H9 (cell line): Measurements from ENCODE around the gene ATRNL1. TPM values are rescaled to one million over a fixed set of nuclear protein-coding genes. Genes with fewer than 3 reads are reported as not detected.
A peak's percentile ranks its signal among the peaks of the same experiment; 100 is the strongest.

Experiments
- DNase-seq: peaks from one replicate; pipeline ENCODE4 v3.0.0-alpha.2; 2017
- H2AFZ ChIP-seq: one replicate; pipeline ENCODE4 v1.6.1; 2013; ENCODE audit warnings: mild to moderate bottlenecking, low read length, control low read depth, moderate library complexity
- H2AK5ac ChIP-seq: 2 replicates; pipeline ENCODE4 v1.6.1; 2013; ENCODE audit warnings: low read length, control low read depth, mixed read lengths; ENCODE audit not compliant: insufficient read length
- H2BK120ac ChIP-seq: one replicate; pipeline ENCODE4 v1.6.1; 2013; ENCODE audit warnings: low read depth, mild to moderate bottlenecking, low read length, control low read depth, inconsistent platforms; ENCODE audit not compliant: poor library complexity, severe bottlenecking
- H2BK12ac ChIP-seq: 2 replicates; pipeline ENCODE4 v1.6.1; 2013; ENCODE audit warnings: low read length, control low read depth, mixed read lengths, low read depth; ENCODE audit not compliant: insufficient read length
- H2BK15ac ChIP-seq: 2 replicates; pipeline ENCODE4 v1.6.1; 2013; ENCODE audit warnings: low read depth, low read length, control low read depth
- H2BK20ac ChIP-seq: one replicate; pipeline ENCODE4 v1.6.1; 2013; ENCODE audit warnings: low read depth, mild to moderate bottlenecking, low read length, control low read depth, inconsistent platforms; ENCODE audit not compliant: poor library complexity, severe bottlenecking
- H2BK5ac ChIP-seq: 2 replicates; pipeline ENCODE4 v1.6.1; 2013; ENCODE audit warnings: low read length, control low read depth, mixed read lengths; ENCODE audit not compliant: insufficient read length
- H3K14ac ChIP-seq: 2 replicates; pipeline ENCODE4 v1.6.1; 2013; ENCODE audit warnings: low read length, control low read depth; ENCODE audit not compliant: insufficient read depth
- H3K18ac ChIP-seq: 2 replicates; pipeline ENCODE4 v1.6.1; 2013; ENCODE audit warnings: low read depth, mild to moderate bottlenecking, mixed read lengths, low read length, control low read depth; ENCODE audit not compliant: insufficient read length
- H3K23ac ChIP-seq: 2 replicates; pipeline ENCODE4 v1.6.1; 2013; ENCODE audit warnings: low read length, control low read depth, mixed read lengths, low read depth; ENCODE audit not compliant: insufficient read length
- H3K23me2 ChIP-seq: 2 replicates; pipeline ENCODE4 v1.6.1; 2013; ENCODE audit warnings: low read depth, mild to moderate bottlenecking, mixed read lengths, low read length, control low read depth; ENCODE audit not compliant: insufficient read length, poor library complexity, severe bottlenecking
- H3K27ac ChIP-seq: 2 replicates; pipeline ENCODE4 v1.5.1; 2013; ENCODE audit warnings: low read length, control low read depth, mixed read lengths, low read depth; ENCODE audit not compliant: insufficient read length
- H3K27me3 ChIP-seq: 2 replicates; pipeline ENCODE4 v1.6.1; 2013; ENCODE audit warnings: low read length, control low read depth, inconsistent platforms; ENCODE audit not compliant: insufficient read depth
- H3K4ac ChIP-seq: 2 replicates; pipeline ENCODE4 v1.6.1; 2013; ENCODE audit warnings: low read depth, mild to moderate bottlenecking, control low read depth, inconsistent platforms, low read length, moderate library complexity
- H3K4me1 ChIP-seq: 2 replicates; pipeline ENCODE4 v1.6.1; 2013; ENCODE audit warnings: low read length, control low read depth, inconsistent platforms; ENCODE audit not compliant: insufficient read depth
- H3K4me2 ChIP-seq: 2 replicates; pipeline ENCODE4 v1.6.1; 2013; ENCODE audit warnings: low read length, control low read depth, mixed read lengths; ENCODE audit not compliant: insufficient read length, insufficient read depth
- H3K56ac ChIP-seq: 2 replicates; pipeline ENCODE4 v1.6.1; 2013; ENCODE audit warnings: low read depth, mild to moderate bottlenecking, mixed read lengths, low read length, control low read depth; ENCODE audit not compliant: insufficient read length
- H3K79me1 ChIP-seq: 2 replicates; pipeline ENCODE4 v1.6.1; 2013; ENCODE audit warnings: low read depth, mild to moderate bottlenecking, moderate library complexity, low read length, control low read depth, inconsistent platforms; ENCODE audit not compliant: insufficient read depth, poor library complexity, severe bottlenecking
- H3K79me2 ChIP-seq: 2 replicates; pipeline ENCODE4 v1.6.1; 2013; ENCODE audit warnings: low read length, control low read depth, inconsistent platforms; ENCODE audit not compliant: insufficient read depth
- H3K9ac ChIP-seq: 2 replicates; pipeline ENCODE4 v1.6.1; 2013; ENCODE audit warnings: low read length, control low read depth, mixed read lengths; ENCODE audit not compliant: insufficient read length; ENCODE audit errors: extremely low read depth
- H3K9me3 ChIP-seq: one replicate; pipeline ENCODE4 v1.6.1; 2013; ENCODE audit warnings: low read depth, low read length, inconsistent platforms; ENCODE audit not compliant: control insufficient read depth
- H3T11ph ChIP-seq: one replicate; pipeline ENCODE4 v1.6.1; 2013; ENCODE audit warnings: mild to moderate bottlenecking, low read length, control low read depth, inconsistent platforms
- H4K20me1 ChIP-seq: one replicate; pipeline ENCODE4 v1.6.1; 2013; ENCODE audit not compliant: control insufficient read depth, insufficient read length, insufficient read depth
- H4K5ac ChIP-seq: 2 replicates; pipeline ENCODE4 v1.6.1; 2013; ENCODE audit warnings: low read depth, mild to moderate bottlenecking, mixed read lengths, low read length, control low read depth; ENCODE audit not compliant: insufficient read length
- H4K8ac ChIP-seq: replicated peaks from 2 replicates; pipeline ENCODE4 v1.6.1; 2013; ENCODE audit warnings: low read length, control low read depth, mixed read lengths, low read depth; ENCODE audit not compliant: insufficient read length
- H4K91ac ChIP-seq: 2 replicates; pipeline ENCODE4 v1.6.1; 2013; ENCODE audit warnings: low read depth, mild to moderate bottlenecking, moderate library complexity, mixed read lengths, low read length, control low read depth; ENCODE audit not compliant: insufficient read length
- H3K27ac Mint-ChIP-seq, 3 experiments: 2 replicates in 2 of 3; 3 replicates in 1 of 3; pipeline ENCODE4 v1.8.0; 2020 to 2021; ENCODE audit warnings: mixed read lengths in 3 of 3, mild to moderate bottlenecking in 1 of 3, moderate library complexity in 1 of 3
- H3K27me3 Mint-ChIP-seq: 2 replicates; pipeline ENCODE4 v1.8.0; 2021; ENCODE audit warnings: low read depth, mild to moderate bottlenecking, moderate library complexity, mixed read lengths
- H3K36me3 Mint-ChIP-seq, 3 experiments: 2 replicates in 2 of 3; 3 replicates in 1 of 3; pipeline ENCODE4 v1.8.0; 2020 to 2021; ENCODE audit warnings: low read depth in 3 of 3, mixed read lengths in 3 of 3; ENCODE audit not compliant: insufficient read depth in 1 of 3
- H3K4me1 Mint-ChIP-seq, 2 experiments: 2 replicates each; pipeline ENCODE4 v1.8.0; 2020; ENCODE audit warnings: mixed read lengths in 2 of 2
- H3K4me3 Mint-ChIP-seq, 2 experiments: 2 replicates in 1 of 2; 3 replicates in 1 of 2; pipeline ENCODE4 v1.8.0; 2020 to 2021; ENCODE audit warnings: mild to moderate bottlenecking in 2 of 2, mixed read lengths in 2 of 2, moderate library complexity in 1 of 2
- H3K9me3 Mint-ChIP-seq, 2 experiments: 2 replicates in 1 of 2; 3 replicates in 1 of 2; pipeline ENCODE4 v1.8.0; 2020; ENCODE audit warnings: mild to moderate bottlenecking in 2 of 2, mixed read lengths in 2 of 2, moderate library complexity in 1 of 2
- WGBS: extraction: QIAGEN DNeasy Blood & Tissue Kit; methylation state at CpG from one replicate; pipeline ENCODE4 v1.1.7; 2013; ENCODE audit warnings: missing lambda C conversion rate, low lambda C conversion rate, mixed read lengths; ENCODE audit not compliant: insufficient read length; ENCODE audit errors: extremely low coverage; 5-methylcytosine and 5-hydroxymethylcytosine counted together
- total RNA-seq: library from RNA; stranded (reverse); gene quantifications from 2 replicates; pipeline ENCODE4 v1.2.1, GENCODE V29; 2021
- TF ChIP-seq, protein P1 (sequence below): fragments of 200-600 bp; sonication (generic); conservative IDR thresholded peaks from 3 replicates; pipeline ENCODE4 v1.8.0; 2021; ENCODE audit warnings: antibody characterized with exemption, mild to moderate bottlenecking

The ATRNL1 gene
- total RNA-seq, 1 experiment from 2014 or later = 9.2 TPM

DNA sequence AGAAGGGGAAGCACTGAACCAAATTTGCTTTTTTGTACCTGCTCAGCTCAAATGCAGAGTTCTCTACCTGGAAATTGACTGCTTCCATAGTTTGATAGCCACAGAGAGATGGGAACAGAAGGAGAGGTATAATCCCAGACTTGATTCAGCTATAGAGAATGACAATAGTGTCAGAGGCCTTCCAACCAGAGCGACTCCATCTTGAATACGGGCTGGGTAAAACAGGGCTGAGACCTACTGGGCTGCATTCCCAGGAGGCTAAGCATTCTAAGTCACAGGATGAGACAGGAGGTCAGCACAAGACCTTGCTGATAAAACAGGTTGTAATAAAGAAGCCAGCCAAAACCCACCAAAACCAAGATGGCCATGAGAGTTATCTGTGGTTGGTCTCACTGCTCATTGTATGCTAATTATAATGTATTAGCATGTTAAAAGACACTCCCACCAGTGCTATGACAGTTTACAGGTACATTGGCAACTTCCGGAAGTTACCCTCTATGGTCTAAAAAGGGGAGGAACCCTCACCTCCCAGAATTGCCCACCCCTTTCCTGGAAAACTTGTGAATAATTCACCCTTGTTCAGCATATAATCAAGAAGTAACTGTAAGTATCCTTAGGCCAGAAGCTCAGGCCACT is 42.7 kb upstream of the ATRNL1 start:
- Histone ChIP-seq H3K9ac (no peak overlapping the region), H4K20me1 (no peaks in the 10 kb centered on the region), H3K4me2 (no peak overlapping the region), H3K18ac (peak overlapping the region; percentile 7), H3K9me3 (no peaks in the 10 kb centered on the region), H2BK120ac (no peak overlapping the region), H3K23me2 (no peaks in the 10 kb centered on the region), H2AK5ac (no peak overlapping the region), H2BK12ac (peak overlapping the region; percentile 76), H3K23ac (no peak overlapping the region), H3K27ac (no peak overlapping the region), H4K91ac (no peak overlapping the region), H2AFZ (no peak overlapping the region), H2BK20ac (no peak overlapping the region), H4K8ac (no peak overlapping the region), H3K79me1 (no peaks in the 10 kb centered on the region), H3K4me1 (no peaks in the 10 kb centered on the region; the same call in 1 of the 2 replicates), H3K79me2 (no peaks in the 10 kb centered on the region), H2BK5ac (no peak overlapping the region), H2BK15ac (no peak overlapping the region), H3K56ac (no peak overlapping the region), H3K14ac (no peak overlapping the region), H3K4ac (no peak overlapping the region), H4K5ac (no peak overlapping the region), H3K27me3 (no peaks in the 10 kb centered on the region), H3T11ph (no peak overlapping the region)
- Mint-ChIP-seq H3K36me3 (no peaks in the 10 kb centered on the region), H3K27ac (peak overlapping the region in 2 of 3 experiments; percentile 21 to 78; a peak in 3 of 7 replicates), H3K4me1 (peaks cover 26 to 41% of the 10 kb centered on the region in 2 experiments), H3K4me3 (no peak overlapping the region), H3K27me3 (no peaks in the 10 kb centered on the region), H3K9me3 (no peaks in the 10 kb centered on the region)
- no CpG with 5 or more reads among the region's 3 CpGs for WGBS
- DNase-seq = no peak
- TF ChIP-seq, protein P1, sequence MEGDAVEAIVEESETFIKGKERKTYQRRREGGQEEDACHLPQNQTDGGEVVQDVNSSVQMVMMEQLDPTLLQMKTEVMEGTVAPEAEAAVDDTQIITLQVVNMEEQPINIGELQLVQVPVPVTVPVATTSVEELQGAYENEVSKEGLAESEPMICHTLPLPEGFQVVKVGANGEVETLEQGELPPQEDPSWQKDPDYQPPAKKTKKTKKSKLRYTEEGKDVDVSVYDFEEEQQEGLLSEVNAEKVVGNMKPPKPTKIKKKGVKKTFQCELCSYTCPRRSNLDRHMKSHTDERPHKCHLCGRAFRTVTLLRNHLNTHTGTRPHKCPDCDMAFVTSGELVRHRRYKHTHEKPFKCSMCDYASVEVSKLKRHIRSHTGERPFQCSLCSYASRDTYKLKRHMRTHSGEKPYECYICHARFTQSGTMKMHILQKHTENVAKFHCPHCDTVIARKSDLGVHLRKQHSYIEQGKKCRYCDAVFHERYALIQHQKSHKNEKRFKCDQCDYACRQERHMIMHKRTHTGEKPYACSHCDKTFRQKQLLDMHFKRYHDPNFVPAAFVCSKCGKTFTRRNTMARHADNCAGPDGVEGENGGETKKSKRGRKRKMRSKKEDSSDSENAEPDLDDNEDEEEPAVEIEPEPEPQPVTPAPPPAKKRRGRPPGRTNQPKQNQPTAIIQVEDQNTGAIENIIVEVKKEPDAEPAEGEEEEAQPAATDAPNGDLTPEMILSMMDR = no peak
